Body of pancreas (tissue), 4 donors: ENCODE data around the gene CD69.

ENCODE experiments used
- POLR2A ChIP-seq, 3 donors: fragments of 450-650 bp; IDR thresholded peaks; one replicate each; pipeline ENCODE4 v1.6.1; 2016; ENCODE audit warnings: antibody characterized with exemption in 3 of 3, mild to moderate bottlenecking in 2 of 3
- TF ChIP-seq, protein P1 (sequence below), 7 experiments: fragments of 450-650 bp in 4 of 7; fragments of 200-600 bp in 3 of 7; sonication (generic) in 3 of 7; IDR thresholded peaks; one replicate each; pipeline ENCODE4 v1.5.1; 2016 to 2019; ENCODE audit warnings: antibody characterized with exemption in 7 of 7

DNA sequence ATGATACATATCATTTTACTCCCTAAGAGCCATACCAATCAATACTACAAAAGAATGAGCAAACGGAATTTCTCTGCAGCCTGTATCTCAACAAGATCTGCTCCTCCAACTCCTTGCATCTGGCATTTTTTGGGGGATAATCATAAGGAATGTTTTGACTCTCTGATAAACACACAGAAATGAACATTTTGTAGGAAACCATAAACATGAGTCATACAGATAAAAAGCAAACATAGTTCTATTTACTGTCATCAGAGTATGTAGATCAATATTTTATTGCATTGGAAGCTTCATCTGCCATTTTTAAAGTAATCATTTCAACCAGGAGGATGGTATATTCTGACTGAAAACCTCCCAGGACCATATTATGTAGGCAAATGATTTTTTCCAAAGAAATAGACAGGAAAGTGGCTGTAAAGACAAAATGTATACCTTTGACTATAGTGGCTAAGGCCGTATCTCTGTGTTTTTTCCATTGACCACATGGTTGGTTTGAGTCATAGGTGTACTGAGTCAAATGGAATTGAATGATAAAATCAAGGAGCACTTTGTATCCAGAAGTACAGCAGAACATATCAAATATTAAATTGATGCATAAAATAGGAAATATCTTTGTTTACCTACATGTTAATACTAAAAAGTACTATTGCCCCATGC, 32.4 kb upstream of the CD69 start:
- TF ChIP-seq, protein P1, sequence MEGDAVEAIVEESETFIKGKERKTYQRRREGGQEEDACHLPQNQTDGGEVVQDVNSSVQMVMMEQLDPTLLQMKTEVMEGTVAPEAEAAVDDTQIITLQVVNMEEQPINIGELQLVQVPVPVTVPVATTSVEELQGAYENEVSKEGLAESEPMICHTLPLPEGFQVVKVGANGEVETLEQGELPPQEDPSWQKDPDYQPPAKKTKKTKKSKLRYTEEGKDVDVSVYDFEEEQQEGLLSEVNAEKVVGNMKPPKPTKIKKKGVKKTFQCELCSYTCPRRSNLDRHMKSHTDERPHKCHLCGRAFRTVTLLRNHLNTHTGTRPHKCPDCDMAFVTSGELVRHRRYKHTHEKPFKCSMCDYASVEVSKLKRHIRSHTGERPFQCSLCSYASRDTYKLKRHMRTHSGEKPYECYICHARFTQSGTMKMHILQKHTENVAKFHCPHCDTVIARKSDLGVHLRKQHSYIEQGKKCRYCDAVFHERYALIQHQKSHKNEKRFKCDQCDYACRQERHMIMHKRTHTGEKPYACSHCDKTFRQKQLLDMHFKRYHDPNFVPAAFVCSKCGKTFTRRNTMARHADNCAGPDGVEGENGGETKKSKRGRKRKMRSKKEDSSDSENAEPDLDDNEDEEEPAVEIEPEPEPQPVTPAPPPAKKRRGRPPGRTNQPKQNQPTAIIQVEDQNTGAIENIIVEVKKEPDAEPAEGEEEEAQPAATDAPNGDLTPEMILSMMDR (IDR thresholded peaks at IDR 0.05) = no peak
- no peak for TF ChIP-seq POLR2A (IDR thresholded peaks at IDR 0.05)
